IMR-90 (cell line): ENCODE measurements around the gene TTC27. TPM values are rescaled to one million over a fixed set of nuclear protein-coding genes. Genes with fewer than 3 reads are reported as not detected.

Experiments
- ATAC-seq: fragments of 200-7000 bp; cut with Tn5 transposase; 2 replicates; pipeline ENCODE4 v1.9.1; 2020; ENCODE audit warnings: low read depth, mild to moderate bottlenecking, moderate library complexity
- BruUV-seq: library from RNA; stranded (reverse); fragments of 400-500 nt; replicated peaks from 2 replicates; lab custom pipeline; 2021; lab: Mats Ljungman, UMichigan
- CTCF ChIA-PET: fragments of 300-600 bp; formaldehyde crosslinking; extraction: SDS; loops from one replicate; lab custom pipeline; 2021; ENCODE audit warnings: antibody characterized with exemption; lab: Yijun Ruan, JAX
- POLR2A ChIA-PET: fragments of 300-600 bp; sonication (Branson Sonifier 250); formaldehyde crosslinking; loops from one replicate; lab custom pipeline; 2022; ENCODE audit warnings: antibody characterized with exemption; ENCODE audit not compliant: unreplicated experiment; lab: Charles Lee
- DNase-seq: peaks from one replicate; pipeline ENCODE4 v3.0.0; 2013
- H2AFZ ChIP-seq: replicated peaks from 2 replicates; pipeline ENCODE3; 2013; ENCODE audit warnings: low read length, mild to moderate bottlenecking; ENCODE audit not compliant: poor library complexity
- H2AK5ac ChIP-seq: 2 replicates; pipeline ENCODE4 v1.6.1; 2013; ENCODE audit warnings: low read depth, low read length, inconsistent platforms
- H2AK9ac ChIP-seq: replicated peaks from 2 replicates; pipeline ENCODE3; 2013; ENCODE audit warnings: mild to moderate bottlenecking, low read depth, low read length, moderate library complexity; ENCODE audit not compliant: poor library complexity
- H2BK120ac ChIP-seq: 2 replicates; pipeline ENCODE4 v1.6.1; 2013; ENCODE audit warnings: low read depth, low read length, inconsistent platforms
- H2BK15ac ChIP-seq: 3 replicates; pipeline ENCODE4 v1.6.1; 2013; ENCODE audit warnings: low read depth, low read length, inconsistent platforms
- H2BK20ac ChIP-seq: 2 replicates; pipeline ENCODE4 v1.6.1; 2013; ENCODE audit warnings: low read depth, mild to moderate bottlenecking, inconsistent platforms, low read length, moderate library complexity
- H2BK5ac ChIP-seq: 2 replicates; pipeline ENCODE4 v1.6.1; 2013; ENCODE audit warnings: mild to moderate bottlenecking, low read depth, low read length, inconsistent platforms; ENCODE audit not compliant: poor library complexity, severe bottlenecking
- H3K14ac ChIP-seq: replicated peaks from 2 replicates; pipeline ENCODE4 v1.6.1; 2013; ENCODE audit warnings: low read depth, low read length, inconsistent platforms
- H3K18ac ChIP-seq: 2 replicates; pipeline ENCODE4 v1.6.1; 2013; ENCODE audit warnings: low read depth, low read length, control low read depth
- H3K23ac ChIP-seq: 2 replicates; pipeline ENCODE4 v1.6.1; 2013; ENCODE audit warnings: low read depth, low read length, inconsistent platforms
- H3K27ac ChIP-seq: 2 replicates; pipeline ENCODE4 v1.5.1; 2013; ENCODE audit warnings: mild to moderate bottlenecking, control low read depth, low read length; ENCODE audit not compliant: insufficient read depth
- H3K27me3 ChIP-seq: 2 replicates; pipeline ENCODE4 v1.6.1; 2013; ENCODE audit warnings: low read length; ENCODE audit not compliant: control insufficient read depth, insufficient read depth
- H3K36me3 ChIP-seq: 2 replicates; pipeline ENCODE4 v1.6.1; 2013; ENCODE audit warnings: low read length, mixed read lengths; ENCODE audit not compliant: control insufficient read depth, insufficient read depth
- H3K4ac ChIP-seq: 2 replicates; pipeline ENCODE4 v1.6.1; 2013; ENCODE audit warnings: low read depth, low read length, inconsistent platforms
- H3K4me1 ChIP-seq: 2 replicates; pipeline ENCODE4 v1.6.1; 2013; ENCODE audit warnings: low read length, mixed read lengths; ENCODE audit not compliant: control insufficient read depth, insufficient read depth
- H3K4me2 ChIP-seq: 2 replicates; pipeline ENCODE4 v1.6.1; 2013; ENCODE audit warnings: low read depth, mild to moderate bottlenecking, control low read depth, low read length, moderate library complexity
- H3K4me3 ChIP-seq: 2 replicates; pipeline ENCODE4 v1.5.1; 2013; ENCODE audit warnings: low read depth, mild to moderate bottlenecking, control low read depth, low read length, moderate library complexity; ENCODE audit not compliant: insufficient read depth
- H3K56ac ChIP-seq: 2 replicates; pipeline ENCODE4 v1.6.1; 2013; ENCODE audit warnings: low read length, inconsistent platforms; ENCODE audit not compliant: insufficient read depth; ENCODE audit errors: extremely low read depth
- H3K79me1 ChIP-seq, 2 experiments: 2 replicates each; pipeline ENCODE4 v1.6.1; 2013; ENCODE audit warnings: low read length in 2 of 2, inconsistent platforms in 1 of 2, low read depth in 1 of 2
- H3K9ac ChIP-seq: 2 replicates; pipeline ENCODE4 v1.6.1; 2013; ENCODE audit warnings: low read depth, low read length, control low read depth
- H3K9me1 ChIP-seq: 2 replicates; pipeline ENCODE4 v1.6.1; 2013; ENCODE audit warnings: low read length, inconsistent platforms; ENCODE audit not compliant: insufficient read depth
- H3K9me3 ChIP-seq: 2 replicates; pipeline ENCODE4 v1.6.1; 2013; ENCODE audit warnings: low read length; ENCODE audit not compliant: control insufficient read depth, insufficient read depth
- H4K20me1 ChIP-seq: 2 replicates; pipeline ENCODE4 v1.6.1; 2013; ENCODE audit warnings: low read length, inconsistent platforms; ENCODE audit not compliant: insufficient read depth
- H4K5ac ChIP-seq: 2 replicates; pipeline ENCODE4 v1.6.1; 2013; ENCODE audit warnings: mild to moderate bottlenecking, low read depth, low read length, control low read depth
- H4K8ac ChIP-seq, 2 experiments: 2 replicates each; pipeline ENCODE4 v1.6.1; 2013; ENCODE audit warnings: low read depth in 2 of 2, low read length in 2 of 2, control low read depth in 1 of 2, inconsistent platforms in 1 of 2
- H4K91ac ChIP-seq: 2 replicates; pipeline ENCODE4 v1.6.1; 2013; ENCODE audit warnings: low read depth, low read length, inconsistent platforms; ENCODE audit not compliant: insufficient read depth
- BHLHE40 ChIP-seq: fragments of 150-350 bp; IDR thresholded peaks from 2 replicates; pipeline ENCODE4 v1.6.1; 2016; ENCODE audit warnings: mild to moderate bottlenecking, low read depth, low read length
- CEBPB ChIP-seq: IDR thresholded peaks from 2 replicates; pipeline ENCODE4 v1.6.1; 2012; ENCODE audit warnings: low read depth, low read length, improper control_type of control experiment
- CHD1 ChIP-seq: IDR thresholded peaks from 2 replicates; pipeline ENCODE4 v1.6.1; 2012; ENCODE audit warnings: low read depth, low read length, improper control_type of control experiment
- CTCF ChIP-seq: conservative IDR thresholded peaks from 2 replicates; pipeline ENCODE4 v1.5.1; 2012; ENCODE audit warnings: mild to moderate bottlenecking, low read depth, low read length, improper control_type of control experiment
- ELK1 ChIP-seq: fragments of 150-350 bp; IDR thresholded peaks from 2 replicates; pipeline ENCODE4 v1.6.1; 2016; ENCODE audit warnings: low read depth, mild to moderate bottlenecking, low read length, moderate library complexity, borderline replicate concordance
- FOS ChIP-seq: fragments of 150-350 bp; IDR thresholded peaks from 2 replicates; pipeline ENCODE4 v1.6.1; 2016; ENCODE audit warnings: low read depth, low read length
- MAFK ChIP-seq: IDR thresholded peaks from 2 replicates; pipeline ENCODE4 v1.6.1; 2012; ENCODE audit warnings: low read depth, low read length, improper control_type of control experiment
- MAZ ChIP-seq: IDR thresholded peaks from 2 replicates; pipeline ENCODE4 v1.6.1; 2012; ENCODE audit warnings: low read depth, mild to moderate bottlenecking, low read length, improper control_type of control experiment, moderate library complexity, borderline replicate concordance
- MXI1 ChIP-seq: IDR thresholded peaks from 2 replicates; pipeline ENCODE4 v1.6.1; 2012; ENCODE audit warnings: low read depth, mild to moderate bottlenecking, low read length, moderate library complexity, borderline replicate concordance
- NFE2L2 ChIP-seq: fragments of 150-350 bp; IDR thresholded peaks from 2 replicates; pipeline ENCODE4 v1.6.1; 2016; ENCODE audit warnings: low read depth, mild to moderate bottlenecking, low read length
- POLR2A ChIP-seq: IDR thresholded peaks from 2 replicates; pipeline ENCODE4 v1.6.1; 2012; ENCODE audit warnings: mild to moderate bottlenecking, low read depth, low read length
- RAD21 ChIP-seq: IDR thresholded peaks from 2 replicates; pipeline ENCODE4 v1.6.1; 2012; ENCODE audit warnings: low read length, improper control_type of control experiment
- RCOR1 ChIP-seq: IDR thresholded peaks from 2 replicates; pipeline ENCODE4 v1.6.1; 2012; ENCODE audit warnings: mild to moderate bottlenecking, low read length, improper control_type of control experiment; ENCODE audit not compliant: insufficient replicate concordance
- RFX5 ChIP-seq: IDR thresholded peaks from 2 replicates; pipeline ENCODE4 v1.8.0; 2012; ENCODE audit warnings: low read depth, mild to moderate bottlenecking, low read length, moderate library complexity
- SMC3 ChIP-seq: fragments of 150-350 bp; IDR thresholded peaks from 2 replicates; pipeline ENCODE4 v1.6.1; 2016; ENCODE audit warnings: low read depth, mild to moderate bottlenecking, antibody characterized with exemption, low read length, moderate library complexity
- USF2 ChIP-seq: fragments of 150-350 bp; IDR thresholded peaks from 2 replicates; pipeline ENCODE4 v1.6.1; 2017; ENCODE audit warnings: mild to moderate bottlenecking, antibody characterized with exemption, low read length, low read depth
- WGBS, 2 experiments: methylation state at CpG; one replicate each; pipeline versions ENCODE4 v1.1.5 to v1.1.7; 2013; ENCODE audit warnings: missing lambda C conversion rate in 2 of 2; ENCODE audit not compliant: insufficient read length in 1 of 2; ENCODE audit errors: extremely low coverage in 2 of 2; 5-methylcytosine and 5-hydroxymethylcytosine counted together
- dilution Hi-C: fragments of 300-500 bp; cut with HindIII; formaldehyde crosslinking; loops from one replicate; pipeline ENCODE4 v1.14.3; 2018; ENCODE audit warnings: low sequenced_read_pairs; ENCODE audit not compliant: unreplicated experiment
- in situ Hi-C: fragments of 300-500 bp; cut with MboI; formaldehyde crosslinking; loops from 3 replicates; pipeline ENCODE4 v1.14.3; 2019; ENCODE audit warnings: low sequenced_read_pairs, inconsistent platforms, mixed read lengths
- intact Hi-C: fragments of 100-400 bp; cut with micrococcal nuclease; formaldehyde crosslinking; loops from 2 replicates; pipeline ENCODE4 v1.10.0; 2022
- polyA plus RNA-seq, 3 experiments: library from polyadenylated mRNA; depleted of rRNA; stranded (reverse); fragments of >200 nt; gene quantifications; 2 replicates each; pipeline ENCODE4 v1.2.3, GENCODE V29; 2012; ENCODE audit warnings: low replicate concordance in 1 of 3
- total RNA-seq: library from RNA; depleted of rRNA; stranded (reverse); fragments of >200 nt; gene quantifications from 2 replicates; pipeline ENCODE4 v1.2.3, GENCODE V29; 2012

Gene TTC27
- total and polyA plus RNA-seq, 2 of the 4 experiments (the other 2 are of a cell fraction): 12.7 to 30.5 TPM

- peaks cover 5% of the 10 kb centered on the region for H3K4me1 ChIP-seq
- H2AK5ac ChIP-seq: no peak overlapping the region
- H3K9me3 ChIP-seq: no peaks in the 10 kb centered on the region
- H3K36me3 ChIP-seq: peaks cover 3% of the 10 kb centered on the region; the same call in 1 of the 2 replicates
- H4K5ac ChIP-seq: no peak overlapping the region
- no peak overlapping the region for H3K18ac ChIP-seq
- ATAC-seq: peak; percentile 82
- H4K20me1 ChIP-seq: no peaks in the 10 kb centered on the region; the same call in 1 of the 2 replicates
- no peak overlapping the region for H2BK20ac ChIP-seq
- ChIA-PET POLR2A (no interaction called here), CTCF (no interaction called here)
- no peak overlapping the region for H3K9ac ChIP-seq
- H3K23ac ChIP-seq: no peak overlapping the region
- dilution Hi-C loops: no loop called here
- intact Hi-C loops: no loop called here
- peak; percentile 56 for DNase-seq
- no peak overlapping the region for H4K91ac ChIP-seq
- H2AK9ac ChIP-seq: no peak overlapping the region
- peaks cover 0 to 4% of the 10 kb centered on the region in 2 experiments; a peak in 2 of 4 replicates for H3K79me1 ChIP-seq
- no peak overlapping the region for H2BK120ac ChIP-seq
- no peak overlapping the region for H3K4ac ChIP-seq
- H3K4me2 ChIP-seq: peak overlapping the region; percentile 34; the same call in 1 of the 2 replicates
- H3K27ac ChIP-seq: no peak overlapping the region
- no TSS peak for BruUV-seq
- H3K27me3 ChIP-seq: no peaks in the 10 kb centered on the region
- no CpG with 5 or more reads among the region's 4 CpGs for WGBS, 2 experiments
- H4K8ac ChIP-seq: no peak overlapping the region
- H3K14ac ChIP-seq: no peak overlapping the region
- in situ Hi-C loops: no loop called here
- no peak overlapping the region for H2BK5ac ChIP-seq
- H3K4me3 ChIP-seq: no peak overlapping the region
- no peak overlapping the region for H2AFZ ChIP-seq
- H3K56ac ChIP-seq: no peak overlapping the region
- H2BK15ac ChIP-seq: no peak overlapping the region
- H3K9me1 ChIP-seq: peaks cover 3% of the 10 kb centered on the region
- TF ChIP-seq RAD21: no peak
- no peak for TF ChIP-seq RCOR1
- no peak for TF ChIP-seq NFE2L2
- TF ChIP-seq MAFK: no peak
- TF ChIP-seq USF2: no peak
- no peak for TF ChIP-seq FOS
- TF ChIP-seq POLR2A: no peak
- no peak for TF ChIP-seq RFX5
- TF ChIP-seq MXI1: no peak
- no peak for TF ChIP-seq BHLHE40
- TF ChIP-seq MAZ: no peak
- no peak for TF ChIP-seq CEBPB
- no peak for TF ChIP-seq SMC3
- no peak for TF ChIP-seq ELK1
- TF ChIP-seq CTCF: no peak
- no peak for TF ChIP-seq CHD1
These were observed 53.1 kb downstream of the TTC27 start for GRCh38 chr2:32680942-32681341.
